NCI-H1092 (cell line): ENCODE results near the gene EID2.
A peak's percentile ranks its signal among the peaks of the same experiment; 100 is the strongest.

Source experiments
- DNase-seq: peaks from one replicate; lab custom pipeline; 2025; lab: John Stamatoyannopoulos, UW

Gene EID2

DNA sequence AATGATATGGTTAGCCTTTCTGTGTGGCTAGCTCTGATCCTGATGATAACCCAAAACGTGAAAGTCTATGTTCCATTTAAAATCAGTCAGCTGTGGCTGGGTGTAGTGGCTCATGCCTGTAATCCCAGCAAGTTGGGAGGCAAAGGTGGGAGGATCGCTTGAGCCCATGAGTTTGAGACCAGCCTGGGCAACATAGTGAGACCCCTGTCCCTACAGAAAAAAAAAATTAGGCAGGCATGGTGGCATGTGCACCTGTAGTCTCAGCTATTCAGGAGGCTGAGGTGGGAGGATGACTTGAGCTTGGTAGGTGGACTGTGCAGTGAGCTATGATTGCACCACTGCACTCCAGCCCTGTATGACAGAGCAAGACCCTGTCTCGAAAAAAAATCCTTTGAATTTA is 6.2 kb downstream of the EID2 start:
- DNase-seq = no peak

DNA sequence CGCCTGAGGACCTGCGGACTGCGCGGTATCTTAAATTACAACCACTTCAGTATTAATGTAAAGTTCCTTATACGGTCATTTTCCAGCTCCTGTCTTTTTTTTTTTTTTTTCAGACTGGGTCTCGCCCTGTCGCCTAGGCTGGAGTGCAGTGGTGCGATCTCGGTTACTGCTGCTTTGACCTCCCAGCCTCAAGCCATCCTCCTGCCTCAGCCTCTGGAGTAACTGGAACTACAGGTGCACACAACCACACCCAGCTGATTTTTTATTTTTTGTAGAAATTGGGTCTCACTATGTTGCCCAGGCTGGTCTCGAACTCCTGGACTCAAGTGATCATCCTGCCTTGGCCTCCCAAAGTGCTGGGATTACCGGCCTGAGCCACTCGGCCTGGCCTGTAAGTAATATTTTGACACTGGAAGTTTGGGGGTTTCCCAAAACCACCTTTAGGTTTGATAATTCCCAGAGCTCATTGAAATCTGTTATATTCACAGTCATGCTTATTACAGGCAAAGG is 6.9 kb downstream of the EID2 start:
- DNase-seq = no peak

DNA sequence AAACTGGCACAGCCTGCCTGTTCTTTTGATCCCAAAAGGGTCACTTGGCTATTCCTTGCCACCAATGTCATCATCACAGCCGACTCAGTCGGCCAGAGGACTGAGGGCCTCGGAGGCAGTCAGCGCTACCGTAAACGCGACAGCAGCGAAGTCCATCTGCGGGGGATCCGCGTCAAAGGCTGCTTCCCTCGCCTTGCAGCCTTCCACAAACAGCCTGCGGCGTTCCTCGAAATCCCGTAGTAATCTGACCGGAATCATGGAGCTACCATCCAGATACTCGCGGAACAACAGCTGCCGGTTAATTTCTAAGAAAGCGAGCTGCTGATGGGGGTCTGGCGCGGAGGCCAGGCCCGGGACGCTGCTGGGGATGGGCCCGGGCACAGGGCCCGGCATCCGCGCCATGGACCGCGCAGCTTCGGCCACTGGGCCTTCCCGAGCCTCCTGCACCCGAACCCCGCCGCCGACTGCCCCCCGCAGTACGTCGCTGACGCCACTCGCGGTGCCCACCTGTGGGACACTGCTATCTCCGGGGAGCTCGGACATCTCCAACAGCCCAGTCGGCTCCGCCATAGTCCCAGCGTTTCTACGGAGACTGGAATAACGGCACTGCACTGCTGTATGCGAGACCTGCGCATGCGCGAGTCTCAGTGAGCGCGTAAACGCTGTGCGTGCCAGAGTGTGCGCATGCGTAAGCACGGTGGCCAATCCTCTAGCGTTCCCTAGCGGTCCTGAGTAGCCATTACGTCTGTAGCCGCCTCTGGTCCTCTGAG is 7.5 kb downstream of the EID2 start, which contains the start of gene EID2B:
EID2B (minus strand) TSS at position 620 of the 770 bp plus-strand sequence; CDS start at position 570, 50 bp downstream.
- DNase-seq = peak; percentile 93

DNA sequence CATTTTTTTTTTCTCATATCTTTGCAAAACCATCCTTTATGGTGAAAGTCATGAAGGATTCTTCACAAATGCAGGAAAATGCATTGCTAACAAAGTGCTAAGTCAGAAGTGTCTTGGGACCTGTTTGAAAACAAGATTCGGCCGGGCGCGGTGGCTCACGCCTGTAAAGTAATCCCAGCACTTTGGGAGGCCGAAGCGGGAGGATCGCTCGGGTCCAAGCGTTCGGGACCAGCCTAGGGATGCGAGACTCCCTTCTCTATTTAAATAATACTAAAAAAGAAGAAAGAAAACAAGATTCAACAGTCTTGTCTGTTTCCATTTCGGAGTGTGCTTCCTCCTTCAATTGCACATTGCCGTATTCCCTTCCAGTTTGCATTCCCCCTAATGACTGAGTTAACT is 8.1 kb downstream of the EID2 start:
- DNase-seq = no peak

DNA sequence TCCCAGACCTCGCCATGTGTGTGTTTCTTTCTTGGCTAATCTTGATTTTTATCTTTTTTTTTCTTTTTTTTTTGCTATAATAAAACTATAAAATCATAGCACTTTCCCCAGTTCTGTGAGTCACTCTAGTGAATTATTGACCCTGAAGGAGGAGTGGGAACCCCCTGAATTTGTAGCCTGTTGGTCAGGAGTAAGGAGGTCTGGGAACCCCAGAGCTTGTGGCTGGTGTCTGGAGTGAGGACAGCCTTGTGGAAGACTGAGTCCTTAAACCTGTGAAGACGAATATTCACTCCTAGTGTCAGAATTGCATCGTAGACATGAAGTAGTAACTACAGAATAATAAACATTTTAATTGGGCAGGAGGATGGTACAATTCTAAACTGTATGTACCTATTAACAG is 14.8 kb downstream of the EID2 start:
- no peak for DNase-seq

DNA sequence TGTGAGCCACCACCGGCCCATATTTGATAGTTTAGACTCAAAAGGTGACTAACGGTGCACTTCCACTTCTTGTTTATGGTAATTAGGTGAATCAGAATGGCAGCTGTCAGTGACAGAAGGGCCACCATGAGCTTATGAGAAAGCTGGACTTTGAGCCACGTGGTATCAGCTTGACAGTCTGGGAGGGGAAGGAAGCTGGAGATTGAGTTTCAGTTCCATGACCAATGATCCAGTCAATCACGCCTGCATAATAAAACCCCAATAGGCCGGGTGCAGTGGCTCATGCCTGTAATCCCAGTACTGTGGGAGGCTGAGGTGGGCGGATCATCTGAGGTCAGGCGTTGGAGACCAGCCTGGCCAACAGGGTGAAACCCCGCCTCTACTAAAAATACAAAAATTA is 15.5 kb downstream of the EID2 start:
- no peak for DNase-seq

DNA sequence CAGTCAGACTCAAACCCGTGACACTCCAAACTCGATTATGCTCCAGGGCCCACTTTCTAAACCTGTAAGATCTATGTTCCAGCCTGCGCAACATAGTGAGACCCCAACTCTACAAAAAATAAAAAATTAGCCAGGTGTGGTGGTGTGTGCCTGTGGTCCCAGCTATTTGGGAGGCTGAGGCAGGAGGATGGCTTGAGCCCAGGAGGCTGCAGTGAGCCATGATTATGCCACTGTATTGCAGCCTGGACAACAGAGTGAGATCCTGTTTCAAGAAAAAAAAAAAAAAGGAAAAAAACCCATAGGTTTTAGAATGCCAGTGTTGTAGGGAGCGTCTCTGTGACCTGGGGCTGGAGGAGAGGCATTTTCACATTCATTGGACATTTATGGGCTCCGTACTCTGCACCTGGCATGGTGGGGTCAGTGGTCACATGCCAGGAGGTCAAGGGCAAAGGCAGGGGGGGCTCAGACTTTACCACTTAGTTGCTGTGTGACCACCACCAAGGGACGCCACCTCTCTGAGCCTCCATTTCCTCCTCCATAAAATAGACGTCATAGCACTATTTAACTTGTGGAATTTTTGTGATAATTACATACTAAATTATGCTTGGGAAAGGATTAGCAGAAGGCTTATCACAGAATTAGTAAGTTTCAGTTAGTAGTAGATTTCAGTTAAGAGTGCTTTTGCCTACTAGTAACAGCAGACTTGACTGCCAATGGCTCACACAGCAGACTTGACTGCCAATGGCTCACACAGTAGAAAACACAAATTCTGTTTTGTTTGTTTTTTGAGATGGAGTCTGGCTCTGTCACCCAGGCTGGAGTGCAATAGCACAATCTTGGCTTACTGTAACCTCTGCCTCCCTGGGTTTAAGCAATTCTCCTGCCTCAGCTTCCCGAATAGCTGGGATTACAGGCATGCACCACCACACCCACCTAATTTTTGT is 19.1 kb downstream of the EID2 start:
- DNase-seq = no peak

DNA sequence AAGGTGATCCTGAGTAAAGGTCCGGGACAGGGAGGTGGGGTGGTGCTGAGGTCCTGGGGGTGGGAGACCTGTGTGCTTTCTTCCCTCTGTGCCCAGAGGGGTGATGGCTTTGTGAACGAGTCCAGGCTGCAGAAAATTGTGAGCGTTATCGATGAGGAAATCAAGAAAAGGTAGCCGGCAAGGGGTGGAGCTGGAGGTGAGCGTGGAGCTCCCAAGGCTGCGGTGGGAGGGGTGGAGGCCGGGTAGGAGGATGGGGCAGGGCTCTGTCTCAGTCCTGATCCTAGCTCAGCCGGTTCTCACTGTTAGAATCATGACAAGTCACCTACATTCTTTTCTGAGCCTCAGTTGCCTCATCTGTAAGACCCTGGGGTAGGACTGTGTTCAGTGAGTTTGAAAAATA is 21.0 kb downstream of the EID2 start:
- DNase-seq = no peak

DNA sequence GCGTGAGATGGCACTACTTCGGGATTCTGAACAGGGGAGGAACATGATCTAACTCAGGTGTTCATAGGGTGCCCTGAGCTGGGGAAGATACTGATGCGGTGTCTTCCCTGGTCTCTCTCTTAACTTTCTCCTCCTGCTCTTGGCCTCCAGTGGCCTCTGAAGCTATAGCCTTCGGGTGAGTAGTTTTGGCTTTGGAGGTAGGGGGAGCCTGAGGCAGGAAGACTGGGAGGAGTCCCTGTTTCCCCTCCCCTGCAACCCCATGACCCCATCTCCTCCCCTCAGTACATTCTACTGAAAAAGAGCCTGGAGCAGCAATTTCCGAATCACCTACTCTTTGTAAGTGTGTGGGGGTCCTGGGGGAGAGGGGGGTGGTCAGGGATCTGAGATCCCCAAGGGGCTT is 21.5 kb downstream of the EID2 start:
- no peak for DNase-seq

DNA sequence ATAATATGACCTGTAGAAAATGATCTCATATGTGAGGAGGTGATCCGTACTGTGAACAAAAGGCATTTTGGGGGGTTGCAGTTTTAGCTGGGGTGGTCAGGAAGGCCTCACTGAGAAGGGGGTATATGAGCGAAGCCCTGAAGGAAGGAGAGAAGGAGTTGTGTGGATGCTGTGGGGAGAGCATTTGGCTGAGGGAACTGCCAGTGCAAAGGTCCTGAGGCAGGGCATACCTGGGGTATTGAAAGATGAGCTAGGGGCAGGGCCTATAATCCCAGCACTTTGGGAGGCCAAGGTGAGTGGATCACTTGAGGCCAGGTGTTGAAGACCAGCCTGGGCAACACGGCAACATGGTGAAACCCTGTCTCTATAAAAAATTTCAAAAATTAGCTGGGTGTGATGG is 22.5 kb downstream of the EID2 start:
- DNase-seq = no peak

DNA sequence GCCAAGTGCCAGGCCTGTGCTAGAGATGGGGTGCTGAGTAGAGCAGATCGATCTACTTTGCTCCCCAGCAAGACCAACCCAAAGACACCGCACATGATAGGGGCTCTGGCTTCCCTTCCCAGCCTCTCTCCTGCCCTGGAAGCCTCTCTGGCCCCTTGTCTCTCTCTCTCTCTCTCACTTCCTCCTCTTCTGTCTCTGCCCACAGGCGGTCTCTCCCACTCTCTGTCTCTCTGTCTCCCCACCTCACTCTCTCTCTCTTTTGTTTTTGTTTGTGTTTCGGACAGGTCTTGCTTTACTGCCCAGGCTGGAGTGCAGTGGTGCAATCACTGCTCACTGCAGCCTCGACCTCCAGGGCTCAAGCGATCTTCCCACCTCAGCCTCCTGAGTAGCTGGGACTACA is 23.7 kb downstream of the EID2 start:
- no peak for DNase-seq

DNA sequence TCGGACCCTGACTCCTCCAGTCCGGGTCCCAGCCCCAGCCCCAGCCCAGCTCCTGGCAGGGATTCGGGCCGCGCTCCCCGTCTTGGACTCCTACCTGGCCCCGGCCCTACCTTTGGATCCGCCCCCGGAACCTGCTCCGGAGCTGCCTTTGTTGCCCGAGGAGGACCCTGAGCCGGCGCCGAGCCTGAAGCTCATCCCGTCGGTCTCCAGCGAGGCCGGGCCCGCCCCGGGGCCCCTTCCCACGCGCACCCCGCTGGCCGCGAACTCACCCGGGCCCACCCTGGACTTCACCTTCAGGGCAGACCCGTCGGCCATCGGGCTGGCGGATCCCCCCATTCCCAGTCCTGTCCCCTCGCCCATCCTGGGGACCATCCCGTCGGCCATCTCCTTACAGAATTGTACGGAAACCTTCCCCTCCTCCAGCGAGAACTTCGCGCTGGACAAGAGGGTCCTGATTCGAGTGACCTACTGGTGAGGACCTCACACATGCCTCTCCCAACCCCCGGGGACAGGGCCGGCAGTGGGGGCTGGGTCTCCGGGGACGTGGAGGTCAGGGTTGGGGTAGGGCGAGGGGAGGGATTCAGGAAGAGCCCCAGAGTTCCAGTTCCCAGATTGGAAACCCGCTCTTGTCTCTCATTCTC is 24.3 kb downstream of the EID2 start:
- DNase-seq = no peak

DNA sequence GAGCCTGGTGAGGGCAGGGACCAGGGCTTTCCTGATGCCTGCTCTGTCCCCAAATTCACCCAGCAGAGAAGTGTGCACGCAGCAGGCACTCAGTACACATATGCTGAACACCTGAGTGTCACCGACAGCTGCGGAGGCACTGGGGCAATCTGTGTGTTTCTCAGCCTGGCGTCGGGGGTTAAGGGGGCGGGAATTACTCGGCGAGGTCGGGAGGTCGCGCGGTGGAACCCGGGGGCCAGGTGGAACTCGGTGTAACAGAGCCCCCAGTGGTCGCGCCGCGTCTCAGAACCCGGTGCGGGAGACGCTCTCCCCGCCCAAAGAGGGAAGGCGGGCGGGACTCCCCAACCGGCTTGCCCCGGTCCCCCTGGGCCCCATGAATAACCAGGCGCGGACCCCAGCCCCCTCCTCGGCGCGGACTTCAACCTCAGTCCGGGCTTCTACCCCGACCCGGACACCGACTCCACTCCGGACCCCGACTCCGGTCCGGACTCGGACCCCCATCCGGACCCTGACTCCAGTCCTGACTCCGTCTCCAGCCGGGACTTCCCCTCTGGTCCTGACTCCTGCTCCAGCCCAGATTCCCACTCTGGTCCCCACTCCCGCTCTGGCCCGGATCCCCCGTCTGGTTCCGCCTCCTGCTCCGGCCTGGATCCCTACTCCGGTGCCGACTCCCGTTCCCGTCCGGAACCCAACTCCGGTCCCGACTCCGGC is 25.0 kb downstream of the EID2 start, which contains the start of gene SELENOV:
SELENOV (plus strand) TSS at position 300 of the 711 bp plus-strand sequence; CDS start at position 374, 74 bp downstream.
- peak; percentile 36 for DNase-seq

DNA sequence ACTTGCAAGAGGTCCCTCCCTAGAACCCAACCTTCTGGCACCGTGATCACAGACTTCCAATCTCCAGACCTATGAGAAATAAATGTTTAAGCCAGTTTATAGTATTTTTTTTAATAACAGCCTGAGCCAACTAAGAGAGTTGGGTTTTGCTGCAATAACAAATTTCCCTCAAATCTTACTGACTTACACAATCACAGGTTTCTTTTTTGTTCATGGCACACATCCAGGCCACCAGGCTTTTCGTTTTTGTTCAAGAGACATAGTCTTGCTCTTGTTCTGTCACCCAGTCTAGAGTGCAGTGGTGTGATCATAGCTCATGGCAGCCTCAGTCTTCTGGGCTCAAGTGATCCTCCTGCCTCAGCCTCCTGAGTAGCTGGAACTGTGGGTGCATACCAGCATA is 27.0 kb downstream of the EID2 start:
- DNase-seq = no peak

DNA sequence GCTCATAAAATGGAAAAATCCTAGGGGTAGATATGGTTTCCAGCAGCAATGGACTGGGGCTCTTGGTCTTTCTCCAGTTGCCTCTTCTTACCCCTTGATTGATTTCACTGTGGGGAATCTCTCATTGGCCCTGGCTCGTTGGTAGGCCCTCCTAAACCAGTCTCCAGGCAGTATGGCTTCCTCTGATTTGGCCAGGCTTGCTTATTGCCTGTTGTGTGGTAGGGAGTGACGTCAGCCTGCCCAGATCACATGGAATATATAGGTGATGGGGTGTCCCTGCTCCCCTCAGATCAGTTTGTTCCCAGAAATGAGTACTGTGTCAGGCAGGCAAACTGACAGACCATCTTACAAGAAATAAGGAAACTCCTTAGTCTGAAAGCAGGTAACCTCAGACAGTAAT is 30.7 kb downstream of the EID2 start:
- DNase-seq = no peak

DNA sequence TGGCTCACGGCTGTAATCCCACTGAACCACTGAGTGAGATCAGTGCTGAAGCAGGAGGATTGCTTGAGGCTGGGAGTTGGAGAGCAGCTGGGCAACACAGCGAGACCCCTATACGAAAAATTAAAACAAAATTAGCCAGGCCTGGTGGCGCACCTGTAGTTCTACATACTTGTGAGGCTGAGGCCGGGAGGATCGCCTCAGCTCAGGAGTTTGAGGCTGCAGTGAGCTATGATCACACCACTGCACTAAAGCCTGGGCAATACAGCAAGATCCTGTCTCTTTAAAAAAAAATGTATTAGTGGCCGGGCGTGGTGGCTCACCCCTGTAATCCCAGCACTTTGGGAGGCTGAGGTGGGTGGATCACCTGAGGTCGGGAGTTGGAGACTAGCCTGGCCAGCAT is 31.3 kb downstream of the EID2 start:
- DNase-seq = no peak

DNA sequence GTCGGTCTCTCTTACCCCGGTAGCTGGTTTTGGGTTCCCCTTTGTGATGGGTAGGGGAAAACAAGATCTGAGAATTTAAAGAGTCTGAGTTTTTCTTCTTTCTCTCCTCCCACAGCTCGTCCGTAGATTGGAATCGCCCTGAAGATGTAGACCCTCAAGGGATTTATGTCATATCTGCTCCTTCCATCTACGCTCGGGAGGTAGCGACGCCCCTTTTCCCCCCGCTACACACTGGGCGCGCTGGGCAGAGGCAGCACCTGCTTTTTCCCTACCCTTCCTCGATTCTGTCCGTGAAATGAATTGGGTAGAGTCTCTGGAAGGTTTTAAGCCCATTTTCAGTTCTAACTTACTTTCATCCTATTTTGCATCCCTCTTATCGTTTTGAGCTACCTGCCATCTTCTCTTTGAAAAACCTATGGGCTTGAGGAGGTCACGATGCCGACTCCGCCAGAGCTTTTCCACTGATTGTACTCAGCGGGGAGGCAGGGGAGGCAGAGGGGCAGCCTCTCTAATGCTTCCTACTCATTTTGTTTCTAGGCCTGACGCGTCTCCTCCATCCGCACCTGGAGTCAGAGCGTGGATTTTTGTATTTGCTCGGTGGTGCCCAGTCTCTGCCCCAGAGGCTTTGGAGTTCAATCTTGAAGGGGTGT is 32.1 kb downstream of the EID2 start:
- DNase-seq = no peak

DNA sequence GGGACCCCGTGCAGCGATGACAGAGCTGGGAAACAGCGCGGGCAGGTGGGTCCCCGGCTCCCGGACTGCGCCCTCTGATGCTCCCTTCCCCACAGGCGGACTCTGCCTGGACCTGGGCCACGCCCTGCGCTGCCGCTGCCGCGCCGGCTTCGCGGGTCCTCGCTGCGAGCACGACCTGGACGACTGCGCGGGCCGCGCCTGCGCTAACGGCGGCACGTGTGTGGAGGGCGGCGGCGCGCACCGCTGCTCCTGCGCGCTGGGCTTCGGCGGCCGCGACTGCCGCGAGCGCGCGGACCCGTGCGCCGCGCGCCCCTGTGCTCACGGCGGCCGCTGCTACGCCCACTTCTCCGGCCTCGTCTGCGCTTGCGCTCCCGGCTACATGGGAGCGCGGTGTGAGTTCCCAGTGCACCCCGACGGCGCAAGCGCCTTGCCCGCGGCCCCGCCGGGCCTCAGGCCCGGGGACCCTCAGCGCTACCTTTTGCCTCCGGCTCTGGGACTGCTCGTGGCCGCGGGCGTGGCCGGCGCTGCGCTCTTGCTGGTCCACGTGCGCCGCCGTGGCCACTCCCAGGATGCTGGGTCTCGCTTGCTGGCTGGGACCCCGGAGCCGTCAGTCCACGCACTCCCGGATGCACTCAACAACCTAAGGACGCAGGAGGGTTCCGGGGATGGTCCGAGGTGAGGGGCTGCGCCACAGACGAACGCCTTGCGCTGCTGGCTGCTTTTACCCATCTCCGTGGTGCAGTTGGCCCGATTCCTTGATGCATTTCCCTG is 32.8 kb downstream of the EID2 start:
- no peak for DNase-seq

DNA sequence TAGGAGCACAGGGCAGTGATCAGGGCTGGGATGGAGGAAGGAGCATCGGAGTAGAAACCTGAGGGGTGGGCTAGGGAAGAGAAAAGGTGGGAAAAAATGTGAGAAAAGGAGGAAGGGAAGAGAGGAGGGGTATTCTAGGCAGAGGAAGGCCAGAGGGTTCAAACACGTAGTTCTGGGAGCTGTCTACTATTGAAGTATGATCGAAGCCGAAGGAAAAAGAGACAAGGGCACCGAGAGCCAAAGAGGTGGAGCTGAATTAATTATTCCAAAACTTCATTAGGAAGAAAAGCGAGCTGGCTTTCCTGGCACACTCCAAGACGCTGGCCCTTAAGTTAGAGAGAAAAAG is 33.4 kb downstream of the EID2 start:
- no peak for DNase-seq

DNA sequence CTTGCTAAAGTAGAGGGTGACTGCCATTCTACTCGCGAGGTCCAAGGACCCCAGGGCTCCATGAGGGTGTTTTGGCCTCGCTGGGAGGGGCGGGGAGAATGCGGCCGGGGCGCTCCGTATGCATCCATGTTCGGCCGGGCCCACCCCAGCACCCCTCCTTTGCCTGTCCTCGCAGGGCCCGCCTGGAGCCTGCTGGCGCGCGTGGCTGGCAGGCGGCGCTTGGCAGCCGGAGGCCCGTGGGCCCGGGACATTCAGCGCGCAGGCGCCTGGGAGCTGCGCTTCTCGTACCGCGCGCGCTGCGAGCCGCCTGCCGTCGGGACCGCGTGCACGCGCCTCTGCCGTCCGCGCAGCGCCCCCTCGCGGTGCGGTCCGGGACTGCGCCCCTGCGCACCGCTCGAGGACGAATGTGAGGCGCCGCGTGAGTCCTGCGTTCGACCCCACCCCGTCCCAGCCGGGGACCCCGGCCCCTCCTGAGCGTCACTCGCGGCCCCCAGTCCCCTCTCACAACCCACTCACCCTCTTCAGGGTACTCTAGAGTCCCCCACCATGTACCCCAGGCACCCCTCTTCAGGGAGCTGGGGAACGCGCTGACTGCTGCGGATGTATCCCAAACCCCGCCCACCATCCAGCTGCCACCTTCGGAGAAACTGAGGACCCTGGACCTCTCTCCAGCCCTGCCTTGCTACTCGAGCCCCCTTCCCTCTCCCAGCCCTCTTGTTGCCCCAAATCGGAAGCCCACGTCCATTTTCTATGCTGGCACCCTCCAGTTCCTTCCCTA is 37.1 kb downstream of the EID2 start:
- DNase-seq = peak; percentile 21
